Ovary (tissue), 9 donors: Measurements from ENCODE around the gene TMPRSS4. TPM values are rescaled to one million over a fixed set of nuclear protein-coding genes. Genes with fewer than 3 reads are reported as not detected.

Source experiments
- DNase-seq, 5 donors: peaks; one replicate each; pipeline ENCODE4 v3.0.0-alpha.2; 2019 to 2020
- H3K27ac ChIP-seq, 2 donors: fragments of 200-600 bp; one replicate each; pipeline versions ENCODE4 v1.5.1 to v1.8.0; 2019 to 2022
- H3K27me3 ChIP-seq: fragments of 200-600 bp; one replicate; pipeline ENCODE4 v1.8.0; 2022
- H3K36me3 ChIP-seq: fragments of 200-600 bp; sonication (generic); one replicate; pipeline ENCODE4 v1.5.1; 2019
- H3K4me1 ChIP-seq: one replicate; pipeline ENCODE4 v1.8.1; 2013; ENCODE audit warnings: mild to moderate bottlenecking, moderate library complexity; ENCODE audit not compliant: insufficient read depth
- H3K4me3 ChIP-seq: fragments of 200-600 bp; sonication (generic); one replicate; pipeline ENCODE4 v1.5.1; 2017
- H3K9me3 ChIP-seq, 2 donors: fragments of 200-600 bp in 1 of 2; sonication (generic) in 1 of 2; one replicate each; pipeline versions ENCODE4 v1.5.1 to v1.8.1; 2013 to 2019; ENCODE audit warnings: mild to moderate bottlenecking in 1 of 2, moderate library complexity in 1 of 2
- CTCF ChIP-seq, 3 donors: fragments of 450-650 bp in 2 of 3; fragments of 200-600 bp in 1 of 3; IDR thresholded peaks; one replicate each; pipeline versions ENCODE4 v1.5.1 to v1.8.0; 2016 to 2022; ENCODE audit warnings: antibody characterized with exemption in 3 of 3, mild to moderate bottlenecking in 1 of 3
- EP300 ChIP-seq: sonication (generic); formaldehyde crosslinking; IDR thresholded peaks from one replicate; pipeline ENCODE4 v1.6.1; 2017; ENCODE audit warnings: antibody characterized with exemption
- POLR2A ChIP-seq: fragments of 450-650 bp; IDR thresholded peaks from one replicate; pipeline ENCODE4 v1.6.1; 2017; ENCODE audit warnings: antibody characterized with exemption, mild to moderate bottlenecking, moderate library complexity
- WGBS, 3 donors: extraction: QIAGEN DNeasy Blood & Tissue Kit in 1 of 3; methylation state at CpG; one replicate each; pipeline versions ENCODE4 v1.1.5 to v1.1.7; 2013 to 2017; 5-methylcytosine and 5-hydroxymethylcytosine counted together
- intact Hi-C, 4 donors: fragments of 100-400 bp; cut with DNase I; formaldehyde crosslinking; loops; one replicate each; pipeline versions ENCODE4 v1.11.0 to v1.15.1; 2022 to 2023
- polyA plus RNA-seq, 2 donors: library from polyadenylated mRNA; stranded (reverse); fragments of 200-250 nt in 1 of 2; fragments of 350-450 nt in 1 of 2; fragmentation: Illumina TruSeq in 1 of 2; extraction: RNeasy Lipid Tissue Mini Kit (QIAGEN cat#74804) in 1 of 2; gene quantifications; one replicate each; pipeline ENCODE4 v1.2.3, GENCODE V29; 2013 to 2014
- total RNA-seq, 7 donors: library from RNA; depleted of rRNA in 2 of 7; stranded (reverse); fragments of >200 nt in 2 of 7; fragmentation: NEBNext Ultra II Directional in 3 of 7; extraction: Animal tissue kit (Norgen Biotek cat#: 25700) in 3 of 7; gene quantifications; one replicate each; pipeline versions ENCODE4 v1.1.0 to v1.2.4, GENCODE V29; 2016 to 2023
- donor health status: DM: no; HTN: no; CAD: no; lungs with moderate emphysema.
- donor health status: DM: no; HTN: no; CAD: no.
- donor health status: Bipolar disorder and iron deficiency.
- donor health status: DM: yes; HTN: yes; CAD: no.
- donor health status: DM: no; HTN: no; CAD: no.
- donor health status: DM: yes; HTN: yes; CAD: no.

TMPRSS4 gene
- total and polyA plus RNA-seq, 9 donors: 0.20 to 2.3 (median 0.85) TPM; not detected in 5

- no peak for TF ChIP-seq EP300
- TF ChIP-seq POLR2A: no peak
- TF ChIP-seq CTCF (IDR thresholded peaks at IDR 0.05): no peak
- H3K4me3 ChIP-seq: no peak overlapping the region
- WGBS, 3 donors: 76 to 85% (median 77%) methylated on average over 7 of the region's 7 CpGs
- H3K9me3 ChIP-seq: no peaks in the 10 kb centered on the region
- intact Hi-C loops: no loop called here
- no peaks in the 10 kb centered on the region for H3K36me3 ChIP-seq
- no peaks in the 10 kb centered on the region for H3K4me1 ChIP-seq
- no peak for DNase-seq
- no peaks in the 10 kb centered on the region for H3K27me3 ChIP-seq
- no peak overlapping the region for H3K27ac ChIP-seq
These were observed 49.4 kb downstream of the TMPRSS4 start for GRCh38 chr11:118126082-118126838.

GRCh38 chr11:118128310-118128709 lies 51.4 kb downstream of the TMPRSS4 start:
- WGBS, 3 donors: 8 to 15% (median 11%) methylated on average over 4 of the region's 4 CpGs
- no peaks in the 10 kb centered on the region for H3K4me1 ChIP-seq
- DNase-seq: no peak
- H3K4me3 ChIP-seq: no peak overlapping the region
- TF ChIP-seq CTCF (IDR thresholded peaks at IDR 0.05): no peak
- TF ChIP-seq POLR2A: no peak
- no peak for TF ChIP-seq EP300
- no peaks in the 10 kb centered on the region for H3K9me3 ChIP-seq
- no peaks in the 10 kb centered on the region for H3K27me3 ChIP-seq
- H3K36me3 ChIP-seq: no peaks in the 10 kb centered on the region
- intact Hi-C loops: no loop called here
- no peak overlapping the region for H3K27ac ChIP-seq

DNA sequence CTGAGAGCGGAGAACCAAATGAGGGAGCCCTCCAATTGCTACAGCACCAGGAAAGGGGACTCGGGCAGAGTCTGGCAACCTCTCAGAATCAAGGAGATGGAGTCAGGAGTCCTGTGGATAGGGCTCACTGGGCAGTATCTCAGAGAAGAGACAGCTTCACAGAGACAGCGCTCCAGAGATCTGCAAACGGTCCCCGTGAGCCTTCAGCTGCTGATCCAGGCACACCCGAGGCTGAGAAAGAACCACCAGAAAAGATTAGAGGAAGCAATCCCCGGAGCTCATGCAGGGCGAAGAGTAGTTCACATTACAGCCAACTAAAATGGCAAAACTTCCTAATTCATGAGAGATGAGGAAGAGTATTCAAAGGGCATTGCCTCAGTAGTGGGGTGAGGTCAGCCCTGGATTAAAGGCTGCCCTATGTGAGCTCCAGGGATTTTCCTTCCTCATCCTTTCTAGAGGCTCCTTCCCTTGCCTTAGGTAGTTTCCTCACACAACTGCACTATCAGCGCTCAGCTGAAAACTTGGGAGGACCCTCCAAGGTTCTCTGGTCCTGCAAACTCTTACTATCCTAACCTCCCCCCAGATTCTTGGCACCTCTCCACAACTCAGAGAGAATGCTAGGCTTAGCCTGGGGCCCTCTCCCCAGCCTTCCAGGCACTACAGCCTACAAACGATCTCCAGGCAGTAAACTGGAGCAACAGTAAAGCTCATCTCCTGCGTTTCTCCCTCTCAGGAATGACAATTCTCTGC lies 52.0 kb downstream of the TMPRSS4 start:
- no peaks in the 10 kb centered on the region for H3K9me3 ChIP-seq
- no peaks in the 10 kb centered on the region for H3K36me3 ChIP-seq
- H3K27ac ChIP-seq: no peak overlapping the region
- no peak for TF ChIP-seq EP300
- no peak for TF ChIP-seq POLR2A
- TF ChIP-seq CTCF (IDR thresholded peaks at IDR 0.05): no peak
- 27 to 33% (median 28%) methylated on average over 11 of the region's 11 CpGs for WGBS, 3 donors
- DNase-seq: no peak
- intact Hi-C loops: no loop called here
- H3K27me3 ChIP-seq: no peaks in the 10 kb centered on the region
- no peak overlapping the region for H3K4me3 ChIP-seq
- H3K4me1 ChIP-seq: no peaks in the 10 kb centered on the region

GRCh38 chr11:118129471-118130172 lies 52.7 kb downstream of the TMPRSS4 start:
- DNase-seq: no peak

More at GRCh38 chr11:118129471-118130172, 52.7 kb downstream of the TMPRSS4 start:
- Histone ChIP-seq H3K4me1 (no peaks in the 10 kb centered on the region), H3K36me3 (no peaks in the 10 kb centered on the region), H3K4me3 (no peak overlapping the region), H3K27ac (no peak overlapping the region), H3K27me3 (no peaks in the 10 kb centered on the region), H3K9me3 (no peaks in the 10 kb centered on the region)
- 57 to 69% (median 60%) methylated on average over 6 of the region's 6 CpGs for WGBS, 3 donors
- intact Hi-C loops: no loop called here
- TF ChIP-seq CTCF (IDR thresholded peaks at IDR 0.05) (no peak), POLR2A (no peak), EP300 (no peak)
